ENCODE data around the gene SCML2. TPM values are rescaled to one million over a fixed set of nuclear protein-coding genes. Genes with fewer than 3 reads are reported as not detected.
A peak's percentile ranks its signal among the peaks of the same experiment; 100 is the strongest.

Gene SCML2
- total RNA-seq = 10 to 100 TPM in 1 of 9 donors, 1 to 10 TPM in 8; 1.6 to 24.5 (median 4.7) TPM
- 10 to 100 TPM in 2 of 3 donors, 1 to 10 TPM in 1; 7.9 to 11.1 (median 10.1) TPM for polyA plus RNA-seq
- long read RNA-seq, donor 1, full-length matches to known transcripts = 1 of 1 reads
- long read RNA-seq, donor 1, partial matches to known transcripts = 0 of 1 reads
- long read RNA-seq, donor 1, other reads (novel, unspliced or antisense) = 0 of 1 reads
- long read RNA-seq, donor 2, full-length matches to known transcripts = 1 of 63 reads
- long read RNA-seq, donor 2, partial matches to known transcripts = 62 of 63 reads
- long read RNA-seq, donor 2, other reads (novel, unspliced or antisense) = 0 of 63 reads
- long read RNA-seq, donor 3 = 0 reads
- long read RNA-seq, donor 4 = 0 reads
- long read RNA-seq, donor 5, full-length matches to known transcripts = 2 of 7 reads
- long read RNA-seq, donor 5, partial matches to known transcripts = 0 of 7 reads
- long read RNA-seq, donor 5, other reads (novel, unspliced or antisense) = 5 of 7 reads
- long read RNA-seq, donor 6 = 0 reads
- long read RNA-seq, donor 7 = 0 reads
- long read RNA-seq, donor 8, full-length matches to known transcripts = 1 of 1 reads
- long read RNA-seq, donor 8, partial matches to known transcripts = 0 of 1 reads
- long read RNA-seq, donor 8, other reads (novel, unspliced or antisense) = 0 of 1 reads
- long read RNA-seq, donor 9, full-length matches to known transcripts = 2 of 2 reads
- long read RNA-seq, donor 9, partial matches to known transcripts = 0 of 2 reads
- long read RNA-seq, donor 9, other reads (novel, unspliced or antisense) = 0 of 2 reads
- long read RNA-seq, donor 10 = 0 reads

GRCh38 chrX:18354369-18355223 is at the start of gene SCML2:
Gene SCML2, minus strand, starts transcription at chrX:18354688. Its CDS starts 20,617 bp downstream, at chrX:18334071.
- Histone ChIP-seq H3K36me3 (replicated peaks in 1 of 2) (no peaks in the 10 kb centered on the region), H3K4me3 (peak within 1 kb of the TSS in 3 of 4 donors; percentile 8 to 77 (median 18)), H3K27ac (peak within 1 kb of the TSS in 4 of 5 donors; percentile 39 to 89 (median 78)), H3K9me3 (replicated peaks in 1 of 3) (no peaks in the 10 kb centered on the region), H3K4me1 (replicated peaks in 1 of 2) (no peaks in the 10 kb centered on the region), H3K27me3 (peaks cover 9% of the 10 kb centered on the region)
- peak; percentile 43 to 61 (median 53) for DNase-seq
- TF ChIP-seq POLR2A (IDR thresholded peaks at IDR 0.05) = peak in 1 of 2 donors; percentile 51
- no peak for TF ChIP-seq CTCF (IDR thresholded peaks at IDR 0.05)
- 1 to 34% (median 14%) methylated on average over 5 to 92 of the region's 92 CpGs for WGBS, 4 donors
- intact Hi-C loops (cut with DNase I) = no loop called here

GRCh38 chrX:18401848-18402213 is 47.3 kb upstream of the SCML2 start:
- no peaks in the 10 kb centered on the region for H3K4me1 ChIP-seq (replicated peaks in 1 of 2)
- intact Hi-C loops (cut with DNase I) = loop anchor here in 1 of 2 donors (5.0 kb wide), 1 partner anchor 505 kb away; no protein-coding TSS in a partner anchor

DNA sequence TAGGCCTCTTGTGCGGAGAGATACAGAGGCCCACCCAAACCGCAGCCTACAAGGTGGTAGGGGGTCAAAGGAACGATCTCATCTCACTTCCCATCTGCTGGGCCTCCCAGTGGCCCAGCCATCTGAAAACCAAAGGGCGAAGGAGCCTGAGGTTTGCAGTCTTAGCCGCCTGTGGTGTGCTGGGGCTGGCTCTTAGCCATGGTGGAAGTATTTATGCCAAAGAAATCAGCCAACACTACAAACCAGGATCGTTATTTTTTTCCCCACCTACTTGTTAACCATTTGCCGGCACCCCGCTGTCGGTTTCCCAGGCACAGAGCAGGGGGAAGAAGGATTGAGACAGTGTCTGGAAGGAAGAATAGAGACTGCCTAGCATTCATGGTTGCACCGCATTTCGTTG is 40.0 kb upstream of the SCML2 start:
- intact Hi-C loops (cut with DNase I) = loop anchor here in 1 of 2 donors (10.0 kb wide), 2 partner anchors 500 to 940 kb away; no protein-coding TSS in a partner anchor
- no peak overlapping the region for H3K4me3 ChIP-seq
- no peak overlapping the region for H3K27ac ChIP-seq
- WGBS, 4 donors = 70 to 83% (median 79%) methylated on average over 10 to 11 of the region's 11 CpGs
- no peaks in the 10 kb centered on the region for H3K36me3 ChIP-seq (replicated peaks in 1 of 2)
- H3K9me3 ChIP-seq (replicated peaks in 1 of 3) = no peaks in the 10 kb centered on the region
- no peaks in the 10 kb centered on the region for H3K4me1 ChIP-seq (replicated peaks in 1 of 2)
- DNase-seq = no peak
- peaks cover 5% of the 10 kb centered on the region for H3K27me3 ChIP-seq
- TF ChIP-seq POLR2A (IDR thresholded peaks at IDR 0.05) (no peak), CTCF (IDR thresholded peaks at IDR 0.05) (no peak)

More at GRCh38 chrX:18401848-18402213, 47.3 kb upstream of the SCML2 start:
- no peak for TF ChIP-seq CTCF (IDR thresholded peaks at IDR 0.05)
- TF ChIP-seq POLR2A (IDR thresholded peaks at IDR 0.05) = no peak
- WGBS, 4 donors = 55 to 63% (median 56%) methylated on average over 1 to 4 of the region's 4 CpGs
- Histone ChIP-seq H3K36me3 (replicated peaks in 1 of 2) (no peaks in the 10 kb centered on the region), H3K4me3 (no peak overlapping the region), H3K27ac (no peak overlapping the region), H3K27me3 (no peaks in the 10 kb centered on the region), H3K9me3 (replicated peaks in 1 of 3) (no peaks in the 10 kb centered on the region)
- DNase-seq = no peak
